GM12878 (cell line): ENCODE data around the gene AP1S3. TPM values are rescaled to one million over a fixed set of nuclear protein-coding genes. Genes with fewer than 3 reads are reported as not detected.

Experiments used
- ATAC-seq: fragments of 200-7000 bp; cut with Tn5 transposase; 3 replicates; pipeline ENCODE4 v1.9.1; 2020; ENCODE audit warnings: mild to moderate bottlenecking, moderate library complexity
- BruUV-seq: library from RNA; stranded (reverse); fragments of 400-500 nt; replicated peaks from 2 replicates; lab custom pipeline; 2021; lab: Mats Ljungman, UMichigan
- CTCF ChIA-PET: fragments of 300-600 bp; sonication (Branson Sonifier 250); formaldehyde crosslinking; extraction: SDS; loops from one replicate; lab custom pipeline; 2021; ENCODE audit warnings: inconsistent platforms; lab: Yijun Ruan, JAX
- POLR2A ChIA-PET: fragments of 350-600 bp; formaldehyde crosslinking; extraction: SDS; loops from one replicate; lab custom pipeline; 2021; ENCODE audit warnings: inconsistent platforms; lab: Charles Lee
- RAD21 ChIA-PET: fragments of 300-600 bp; sonication (Branson Sonifier 250); formaldehyde crosslinking; loops from one replicate; lab custom pipeline; 2023; ENCODE audit warnings: antibody characterized with exemption; ENCODE audit not compliant: unreplicated experiment; lab: Charles Lee
- SMC1A ChIA-PET: fragments of 300-600 bp; sonication (Branson Sonifier 250); formaldehyde crosslinking; loops from one replicate; lab custom pipeline; 2023; ENCODE audit not compliant: unreplicated experiment, uncharacterized antibody; lab: Charles Lee
- DNase-seq: peaks from one replicate; pipeline ENCODE4 v3.0.0-alpha.2; 2011; ENCODE audit warnings: low read depth, low spot score
- FAIRE-seq: peaks from 3 replicates; lab custom pipeline; 2011; peaks lifted over from hg19 to GRCh38; lab: Jason Lieb, UNC
- H2AFZ ChIP-seq: 2 replicates; pipeline ENCODE4 v1.6.0; 2011; ENCODE audit warnings: low read depth, low read length, control low read depth; ENCODE audit not compliant: control insufficient read depth
- H3K27ac ChIP-seq: 2 replicates; pipeline ENCODE4 v1.5.1; 2011; ENCODE audit warnings: control low read depth; ENCODE audit not compliant: control insufficient read depth, insufficient read depth
- H3K27me3 ChIP-seq, 2 experiments: replicated peaks in 1 of 2; 2 replicates each; pipeline versions ENCODE4 v1.6.0 to v1.6.1; 2011; ENCODE audit warnings: low read length in 1 of 2; ENCODE audit not compliant: control insufficient read depth in 2 of 2, insufficient read depth in 2 of 2
- H3K36me3 ChIP-seq, 2 experiments: 2 replicates each; pipeline ENCODE4 v1.5.1; 2011; ENCODE audit warnings: low read length in 1 of 2; ENCODE audit not compliant: control insufficient read depth in 2 of 2, insufficient read depth in 2 of 2
- H3K4me1 ChIP-seq: 2 replicates; pipeline ENCODE4 v1.6.1; 2011; ENCODE audit warnings: mild to moderate bottlenecking, low read length, moderate library complexity, mixed read lengths; ENCODE audit not compliant: control insufficient read depth, insufficient read depth
- H3K4me2 ChIP-seq: 2 replicates; pipeline ENCODE4 v1.6.0; 2011; ENCODE audit warnings: control low read depth; ENCODE audit not compliant: control insufficient read depth, insufficient read depth
- H3K4me3 ChIP-seq: fragments of 200-600 bp; sonication (generic); 2 replicates; pipeline ENCODE4 v1.5.1; 2016
- H3K79me2 ChIP-seq: 2 replicates; pipeline ENCODE4 v1.6.0; 2011; ENCODE audit warnings: low read length; ENCODE audit not compliant: control insufficient read depth, insufficient read depth
- H3K9ac ChIP-seq: 2 replicates; pipeline ENCODE4 v1.8.0; 2011; ENCODE audit warnings: low read length, control low read depth, mixed read lengths; ENCODE audit not compliant: control insufficient read depth, insufficient read depth
- H3K9me3 ChIP-seq: replicated peaks from 3 replicates; pipeline ENCODE4 v1.5.1; 2011; ENCODE audit warnings: mild to moderate bottlenecking, low read length; ENCODE audit not compliant: control insufficient read depth, insufficient read depth
- H4K20me1 ChIP-seq: 2 replicates; pipeline ENCODE4 v1.6.0; 2011; ENCODE audit not compliant: control insufficient read depth, insufficient read depth
- CBFB ChIP-seq: IDR thresholded peaks from 2 replicates; pipeline ENCODE4 v1.6.1; 2016; ENCODE audit warnings: antibody characterized with exemption, low read depth
- EED ChIP-seq: sonication (generic); IDR thresholded peaks from 2 replicates; pipeline ENCODE4 v1.6.1; 2016; ENCODE audit warnings: antibody characterized with exemption, low read depth
- FOS ChIP-seq: IDR thresholded peaks from 3 replicates; pipeline ENCODE4 v1.6.1; 2011; ENCODE audit warnings: borderline replicate concordance; ENCODE audit not compliant: insufficient read length; ENCODE audit errors: extremely low read depth
- HDAC2 ChIP-seq: fragments of 200-600 bp; sonication (generic); IDR thresholded peaks from 2 replicates; pipeline ENCODE4 v1.6.1; 2017
- HDAC6 ChIP-seq: fragments of 200-600 bp; sonication (generic); IDR thresholded peaks from one replicate; pipeline ENCODE4 v1.8.0; 2017; ENCODE audit warnings: antibody characterized with exemption; ENCODE audit not compliant: unreplicated experiment
- JUND ChIP-seq: IDR thresholded peaks from 2 replicates; pipeline ENCODE4 v1.6.1; 2012; ENCODE audit warnings: low read depth, mild to moderate bottlenecking, low read length, improper control_type of control experiment, moderate library complexity
- KLF5 ChIP-seq: fragments of 450-650 bp; IDR thresholded peaks from 2 replicates; pipeline ENCODE4 v1.6.1; 2014; ENCODE audit warnings: mild to moderate bottlenecking; ENCODE audit not compliant: partially characterized antibody
- NFYA ChIP-seq: IDR thresholded peaks from 2 replicates; pipeline ENCODE4 v1.6.1; 2011; ENCODE audit warnings: low read depth, mild to moderate bottlenecking, low read length, improper control_type of control experiment, borderline replicate concordance
- RUNX3 ChIP-seq: IDR thresholded peaks from 2 replicates; pipeline ENCODE4 v1.6.1; 2012; ENCODE audit warnings: low read length, inconsistent platforms
- SMAD5 ChIP-seq: IDR thresholded peaks from 2 replicates; pipeline ENCODE4 v1.6.1; 2016; ENCODE audit warnings: antibody characterized with exemption, low read depth
- SREBF1 ChIP-seq: IDR thresholded peaks from 2 replicates; pipeline ENCODE4 v1.6.1; 2012; ENCODE audit warnings: mild to moderate bottlenecking, low read length
- WGBS: methylation state at CpG from one replicate; pipeline ENCODE4 v1.1.6; 2016; ENCODE audit warnings: low lambda C conversion rate; ENCODE audit not compliant: insufficient replicate concordance, insufficient coverage; ENCODE audit errors: missing lambda C conversion rate; 5-methylcytosine and 5-hydroxymethylcytosine counted together
- in situ Hi-C: fragments of 300-500 bp; cut with MboI; formaldehyde crosslinking; loops from 9 replicates; pipeline ENCODE4 v1.14.3; 2018; ENCODE audit warnings: mixed read lengths
- intact Hi-C: fragments of 100-400 bp; cut with micrococcal nuclease; formaldehyde crosslinking; loops from one replicate; pipeline ENCODE4 v1.14.2; 2022; ENCODE audit not compliant: unreplicated experiment
- polyA plus RNA-seq, 11 experiments: library from polyadenylated mRNA; depleted of rRNA in 4 of 11; unstranded in 6 of 11; stranded (reverse) in 5 of 11; fragments of >200 nt; fragmentation: Nextera tagmentation in 4 of 11; fragmentation: Illumina TruSeq in 1 of 11; extraction: Ambion mirVana in 4 of 11; extraction: Trizol in 1 of 11; gene quantifications; 1 replicate in 1 of 11; 2 replicates in 10 of 11; pipeline versions ENCODE4 v1.2.1 to v1.2.3, GENCODE V29; 2011 to 2016; ENCODE audit warnings: inconsistent platforms in 2 of 11, missing spikeins in 2 of 11, low read depth in 1 of 11
- total RNA-seq, 4 experiments: library from RNA; depleted of rRNA in 3 of 4; stranded (reverse); fragments of >200 nt in 3 of 4; fragmentation: Illumina TruSeq in 1 of 4; extraction: Trizol in 1 of 4; gene quantifications; 2 replicates each; pipeline versions ENCODE4 v1.2.1 to v1.2.3, GENCODE V29; 2013 to 2021
- TF ChIP-seq, protein P1 (sequence below): IDR thresholded peaks from 2 replicates; pipeline ENCODE4 v1.6.1; 2011; ENCODE audit warnings: low read depth, mild to moderate bottlenecking, low read length, moderate library complexity, borderline replicate concordance; ENCODE audit errors: extremely low read depth
- TF ChIP-seq, protein P2 (sequence below): fragments of 450-650 bp; IDR thresholded peaks from 2 replicates; pipeline ENCODE4 v1.6.1; 2018; ENCODE audit warnings: mild to moderate bottlenecking, low read depth, moderate library complexity; ENCODE audit not compliant: partially characterized antibody
- TF ChIP-seq, protein P3 (sequence below): fragments of 450-650 bp; IDR thresholded peaks from 2 replicates; pipeline ENCODE4 v1.6.1; 2017; ENCODE audit warnings: borderline replicate concordance
- TF ChIP-seq, protein P4 (sequence below): fragments of 450-650 bp; IDR thresholded peaks from 2 replicates; pipeline ENCODE4 v1.6.1; 2017; ENCODE audit warnings: mild to moderate bottlenecking

AP1S3 gene
- total and polyA plus RNA-seq, 10 of the 15 experiments (the other 5 are each of a cell fraction or from before 2014, with no cell fraction given): 2.6 to 14.3 (median 9.2) TPM

DNA sequence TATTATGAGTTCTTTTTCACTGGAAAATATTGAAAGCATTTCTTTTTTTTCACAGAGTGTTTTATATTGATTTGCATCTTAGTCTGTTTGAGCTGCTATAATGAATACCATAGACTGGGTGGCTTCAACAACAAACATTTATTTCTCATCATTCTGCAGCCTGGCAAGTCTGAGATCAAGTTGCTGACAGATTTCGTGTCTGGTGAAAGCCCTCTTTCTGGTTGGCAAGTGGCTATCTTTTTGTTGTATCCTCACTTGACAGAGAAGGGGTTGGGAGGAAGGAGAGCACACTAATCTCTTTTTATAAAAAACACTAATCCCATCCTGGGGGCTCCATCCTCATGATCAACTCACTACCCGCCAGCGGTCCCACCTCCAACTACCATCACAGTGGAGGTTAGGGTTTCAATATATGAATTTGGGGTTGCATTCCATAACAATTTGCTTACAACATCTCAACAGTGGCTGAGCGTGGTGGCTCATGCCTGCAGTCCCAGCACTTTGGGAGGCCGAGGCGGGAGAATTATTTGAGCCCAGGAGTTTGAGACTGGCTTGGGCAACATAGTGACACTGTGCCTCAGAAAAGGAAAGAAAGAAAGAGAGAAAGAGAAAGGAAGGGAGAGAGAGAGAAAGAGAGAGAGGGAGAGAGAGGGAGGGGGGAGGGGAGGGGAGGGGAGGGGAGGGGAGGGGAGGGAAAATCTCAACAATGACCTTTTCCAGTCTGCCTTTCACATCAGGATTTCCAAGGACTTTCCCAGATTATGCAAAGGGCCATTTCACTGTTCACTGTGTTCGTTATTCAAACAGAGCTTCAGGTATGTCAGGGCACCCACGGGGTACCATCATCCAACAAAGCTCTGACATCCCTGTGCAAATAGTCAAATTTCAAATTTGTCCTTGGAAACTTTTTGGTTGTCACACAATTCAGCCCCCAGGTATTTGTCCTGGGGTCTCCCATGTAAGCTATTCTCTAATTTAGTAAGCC, 111.1 kb downstream of the AP1S3 start:
- Histone ChIP-seq H3K79me2 (no peaks in the 10 kb centered on the region), H3K4me1 (no peaks in the 10 kb centered on the region), H3K9me3 (no peaks in the 10 kb centered on the region), H3K27ac (no peak overlapping the region), H3K4me3 (no peak overlapping the region), H3K36me3 (no peaks in the 10 kb centered on the region), H2AFZ (no peak overlapping the region), H3K4me2 (no peak overlapping the region), H4K20me1 (no peaks in the 10 kb centered on the region), H3K27me3 (no peaks in the 10 kb centered on the region), H3K9ac (no peak overlapping the region)
- intact Hi-C loops: loop anchor here (5.0 to 10.0 kb wide), 2 partner anchors 71 to 751 kb away; no protein-coding TSS in a partner anchor
- in situ Hi-C loops: no loop called here
- FAIRE-seq (no peak), ATAC-seq (no peak), DNase-seq (no peak)
- RAD21 ChIA-PET: interaction anchor here (1.3 kb wide), 1 partner anchor 67 kb away, joined by 3 read pairs; no protein-coding TSS in a partner anchor
- SMC1A ChIA-PET: interaction anchor here (0.8 to 0.9 kb wide), 2 partner anchors 54 to 169 kb away, joined by 3 read pairs; no protein-coding TSS in a partner anchor
- WGBS: 67% methylated on average over 8 of the region's 8 CpGs
- CTCF ChIA-PET: interaction anchor here (0.7 to 2.8 kb wide), 6 partner anchors 24 to 135 kb away, joined by 3 to 24 read pairs (median 4); no protein-coding TSS in a partner anchor
- no TSS peak for BruUV-seq
- POLR2A ChIA-PET: no interaction called here
- TF ChIP-seq HDAC6: no peak
- TF ChIP-seq, protein P1, sequence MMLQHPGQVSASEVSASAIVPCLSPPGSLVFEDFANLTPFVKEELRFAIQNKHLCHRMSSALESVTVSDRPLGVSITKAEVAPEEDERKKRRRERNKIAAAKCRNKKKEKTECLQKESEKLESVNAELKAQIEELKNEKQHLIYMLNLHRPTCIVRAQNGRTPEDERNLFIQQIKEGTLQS: no peak
- TF ChIP-seq KLF5: no peak
- TF ChIP-seq, protein P2, sequence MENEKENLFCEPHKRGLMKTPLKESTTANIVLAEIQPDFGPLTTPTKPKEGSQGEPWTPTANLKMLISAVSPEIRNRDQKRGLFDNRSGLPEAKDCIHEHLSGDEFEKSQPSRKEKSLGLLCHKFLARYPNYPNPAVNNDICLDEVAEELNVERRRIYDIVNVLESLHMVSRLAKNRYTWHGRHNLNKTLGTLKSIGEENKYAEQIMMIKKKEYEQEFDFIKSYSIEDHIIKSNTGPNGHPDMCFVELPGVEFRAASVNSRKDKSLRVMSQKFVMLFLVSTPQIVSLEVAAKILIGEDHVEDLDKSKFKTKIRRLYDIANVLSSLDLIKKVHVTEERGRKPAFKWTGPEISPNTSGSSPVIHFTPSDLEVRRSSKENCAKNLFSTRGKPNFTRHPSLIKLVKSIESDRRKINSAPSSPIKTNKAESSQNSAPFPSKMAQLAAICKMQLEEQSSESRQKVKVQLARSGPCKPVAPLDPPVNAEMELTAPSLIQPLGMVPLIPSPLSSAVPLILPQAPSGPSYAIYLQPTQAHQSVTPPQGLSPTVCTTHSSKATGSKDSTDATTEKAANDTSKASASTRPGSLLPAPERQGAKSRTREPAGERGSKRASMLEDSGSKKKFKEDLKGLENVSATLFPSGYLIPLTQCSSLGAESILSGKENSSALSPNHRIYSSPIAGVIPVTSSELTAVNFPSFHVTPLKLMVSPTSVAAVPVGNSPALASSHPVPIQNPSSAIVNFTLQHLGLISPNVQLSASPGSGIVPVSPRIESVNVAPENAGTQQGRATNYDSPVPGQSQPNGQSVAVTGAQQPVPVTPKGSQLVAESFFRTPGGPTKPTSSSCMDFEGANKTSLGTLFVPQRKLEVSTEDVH: no peak
- TF ChIP-seq FOS: no peak
- TF ChIP-seq, protein P3, sequence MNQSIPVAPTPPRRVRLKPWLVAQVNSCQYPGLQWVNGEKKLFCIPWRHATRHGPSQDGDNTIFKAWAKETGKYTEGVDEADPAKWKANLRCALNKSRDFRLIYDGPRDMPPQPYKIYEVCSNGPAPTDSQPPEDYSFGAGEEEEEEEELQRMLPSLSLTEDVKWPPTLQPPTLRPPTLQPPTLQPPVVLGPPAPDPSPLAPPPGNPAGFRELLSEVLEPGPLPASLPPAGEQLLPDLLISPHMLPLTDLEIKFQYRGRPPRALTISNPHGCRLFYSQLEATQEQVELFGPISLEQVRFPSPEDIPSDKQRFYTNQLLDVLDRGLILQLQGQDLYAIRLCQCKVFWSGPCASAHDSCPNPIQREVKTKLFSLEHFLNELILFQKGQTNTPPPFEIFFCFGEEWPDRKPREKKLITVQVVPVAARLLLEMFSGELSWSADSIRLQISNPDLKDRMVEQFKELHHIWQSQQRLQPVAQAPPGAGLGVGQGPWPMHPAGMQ: no peak
- no peak for TF ChIP-seq NFYA
- TF ChIP-seq, protein P4, sequence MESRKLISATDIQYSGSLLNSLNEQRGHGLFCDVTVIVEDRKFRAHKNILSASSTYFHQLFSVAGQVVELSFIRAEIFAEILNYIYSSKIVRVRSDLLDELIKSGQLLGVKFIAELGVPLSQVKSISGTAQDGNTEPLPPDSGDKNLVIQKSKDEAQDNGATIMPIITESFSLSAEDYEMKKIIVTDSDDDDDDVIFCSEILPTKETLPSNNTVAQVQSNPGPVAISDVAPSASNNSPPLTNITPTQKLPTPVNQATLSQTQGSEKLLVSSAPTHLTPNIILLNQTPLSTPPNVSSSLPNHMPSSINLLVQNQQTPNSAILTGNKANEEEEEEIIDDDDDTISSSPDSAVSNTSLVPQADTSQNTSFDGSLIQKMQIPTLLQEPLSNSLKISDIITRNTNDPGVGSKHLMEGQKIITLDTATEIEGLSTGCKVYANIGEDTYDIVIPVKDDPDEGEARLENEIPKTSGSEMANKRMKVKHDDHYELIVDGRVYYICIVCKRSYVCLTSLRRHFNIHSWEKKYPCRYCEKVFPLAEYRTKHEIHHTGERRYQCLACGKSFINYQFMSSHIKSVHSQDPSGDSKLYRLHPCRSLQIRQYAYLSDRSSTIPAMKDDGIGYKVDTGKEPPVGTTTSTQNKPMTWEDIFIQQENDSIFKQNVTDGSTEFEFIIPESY: no peak
- TF ChIP-seq CBFB: no peak
- no peak for TF ChIP-seq SMAD5
- no peak for TF ChIP-seq RUNX3
- TF ChIP-seq HDAC2: no peak
- no peak for TF ChIP-seq JUND
- no peak for TF ChIP-seq SREBF1
- no peak for TF ChIP-seq EED
